Activated CD8-positive, alpha-beta memory T cell treated with anti-CD3 and anti-CD28 coated beads, Interleukin-2, amount 50 U/mL, for 24 hours (primary cell): ENCODE measurements around the gene ADGRL1.
"Not testable (repeated sequence)": the region's sequence is repeated elsewhere in the genome, so short reads cannot be mapped to it uniquely, and the experiment has no call there.

Experiments
- DNase-seq: peaks from one replicate; pipeline ENCODE4 v3.0.0-alpha.2; 2020; ENCODE audit errors: extremely low read depth

Gene ADGRL1

DNA sequence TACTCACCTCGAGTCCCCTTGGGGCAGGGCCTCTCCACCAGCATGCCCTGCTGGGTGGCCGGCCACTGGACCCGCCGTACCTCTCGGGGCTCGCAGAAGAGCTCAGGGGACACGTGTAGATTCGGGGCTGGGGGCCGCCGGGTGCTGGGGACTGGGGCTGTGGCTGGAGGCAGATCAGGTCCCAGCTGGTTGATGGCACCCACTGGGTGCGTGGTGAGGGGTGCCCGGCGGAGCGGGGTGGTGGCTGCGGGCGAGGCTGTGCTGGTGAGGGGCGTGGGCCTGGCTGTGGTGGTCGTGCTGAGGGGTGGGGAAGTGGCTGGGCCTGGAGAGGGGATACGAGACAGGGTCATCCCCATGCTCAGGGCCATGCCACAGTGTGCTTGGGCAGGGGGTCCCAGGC lies 44.7 kb downstream of the ADGRL1 start:
- no peak for DNase-seq

DNA sequence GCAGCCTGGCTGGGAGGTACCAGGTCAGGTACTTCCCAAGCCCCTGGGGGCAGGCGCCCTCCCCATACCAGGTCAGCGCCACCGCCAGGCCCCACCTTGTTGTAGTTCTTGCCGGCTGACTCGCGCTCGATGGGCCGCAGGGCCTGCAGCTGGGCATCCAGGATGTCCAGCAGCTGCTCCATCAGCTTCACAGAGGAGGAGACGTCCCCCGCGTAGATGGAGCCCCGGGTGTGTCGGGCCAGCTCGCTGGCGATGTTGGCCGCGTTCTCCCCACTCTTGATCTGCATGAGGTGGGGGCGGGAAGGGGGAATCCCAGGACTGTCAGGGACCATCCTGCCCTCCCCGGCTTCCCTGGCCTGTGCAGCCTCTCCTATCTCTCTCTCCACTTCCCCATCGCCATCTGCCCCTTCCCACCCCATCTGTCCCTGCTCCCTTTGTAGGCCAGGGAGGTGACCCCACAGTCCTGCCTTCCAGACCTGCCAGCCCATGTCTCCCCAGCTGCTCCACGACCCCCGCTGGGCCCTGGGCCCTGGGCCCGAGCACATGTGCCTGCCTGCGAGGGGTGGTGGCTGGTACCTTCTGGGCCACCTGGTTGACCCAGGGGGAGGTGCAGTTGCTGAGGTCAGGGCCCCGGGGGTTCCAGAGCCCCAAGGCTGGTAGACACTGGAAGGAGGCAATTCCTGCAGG lies 45.8 kb downstream of the ADGRL1 start:
- DNase-seq, result no peak

DNA sequence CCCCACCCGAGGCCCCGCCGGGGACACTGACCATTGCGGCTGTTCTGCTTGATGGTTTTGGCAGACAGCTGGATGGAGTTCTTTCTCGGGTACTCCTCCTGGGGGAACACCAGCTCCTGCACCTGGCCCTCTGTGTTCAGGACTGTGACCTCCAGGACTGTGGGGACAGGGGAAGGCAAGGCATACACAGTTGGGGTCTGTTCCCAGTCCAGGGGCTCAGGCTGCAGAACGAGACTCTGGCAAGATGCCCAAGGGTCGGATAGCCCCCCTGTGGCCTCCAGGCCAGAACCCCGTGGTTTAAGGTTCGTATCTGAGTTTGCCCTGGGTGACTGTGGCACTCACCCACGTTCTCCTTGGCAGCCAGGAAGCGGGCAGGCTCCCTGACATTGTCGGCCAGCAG lies 46.9 kb downstream of the ADGRL1 start:
- no peak for DNase-seq

DNA sequence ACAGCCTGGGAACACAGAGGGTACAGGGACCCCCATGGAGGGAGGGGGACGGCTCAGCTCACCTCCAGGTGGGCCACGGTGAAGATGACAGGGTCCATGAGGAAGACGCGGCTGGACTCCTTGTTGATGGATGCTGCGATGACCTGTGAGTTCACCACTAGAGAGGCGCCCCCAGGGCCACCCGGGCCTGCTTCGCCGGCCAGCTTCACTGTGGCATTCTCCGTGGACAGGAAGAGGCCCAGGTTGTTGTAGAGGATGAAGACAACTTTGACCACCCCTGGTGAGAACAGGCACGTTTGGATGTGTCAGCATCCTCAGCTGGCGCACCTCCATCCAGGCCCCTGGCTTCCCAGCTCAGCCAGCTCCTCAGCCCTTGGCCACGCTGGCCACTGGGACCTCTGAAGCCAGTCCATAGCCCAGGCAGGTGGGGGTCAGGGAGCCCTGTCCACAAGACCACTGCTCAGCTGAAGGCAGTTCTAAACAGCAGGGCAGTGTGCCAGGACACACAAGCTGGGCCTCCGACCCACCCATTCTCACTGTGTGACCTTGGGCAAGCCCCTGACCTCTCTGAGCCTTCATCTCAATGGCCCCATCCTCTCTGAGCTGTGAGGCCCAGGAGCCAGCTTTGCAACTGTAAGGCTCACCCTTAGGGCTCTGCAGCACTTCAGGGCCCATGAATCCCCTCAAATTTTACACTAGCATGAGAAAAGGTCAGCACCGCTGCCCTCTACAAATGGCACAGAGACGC lies 47.5 kb downstream of the ADGRL1 start:
- no peak for DNase-seq

DNA sequence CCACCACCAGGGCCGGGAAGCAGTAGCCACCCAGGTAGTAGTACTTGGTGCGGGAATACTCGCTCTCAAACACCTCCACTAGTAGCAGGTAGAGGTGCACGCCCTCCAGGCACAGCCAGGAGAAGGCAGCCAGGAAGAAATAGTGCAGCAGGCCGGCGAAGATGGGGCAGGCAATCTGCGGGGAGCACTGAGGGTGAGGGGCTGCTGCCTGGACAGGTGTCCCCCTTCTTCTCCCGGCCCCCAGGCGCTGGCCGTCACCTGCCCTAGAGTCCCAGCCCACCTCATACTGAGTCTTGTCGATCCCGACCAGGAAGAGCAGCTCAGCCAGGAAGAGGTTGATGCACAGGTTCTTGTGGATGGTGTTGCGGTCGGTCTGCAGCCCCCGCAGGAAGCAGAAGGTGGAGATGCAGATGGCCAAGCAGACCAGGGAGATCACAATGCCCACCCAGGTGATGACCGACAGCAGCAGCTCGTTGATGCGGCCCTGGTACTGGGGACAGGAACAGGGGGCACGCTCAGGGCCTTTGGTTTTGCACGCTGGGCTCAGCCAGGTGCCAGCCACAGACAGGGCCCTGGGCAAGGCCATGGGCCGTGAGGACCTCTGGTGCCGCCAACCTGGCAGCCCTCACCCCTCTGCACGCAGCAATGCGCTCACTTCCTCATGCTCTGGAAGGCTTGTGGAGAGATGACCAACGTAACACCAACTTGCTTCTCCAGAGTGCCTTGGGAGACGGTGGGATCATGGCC lies 48.8 kb downstream of the ADGRL1 start:
- DNase-seq, result no peak

GRCh38 chr19:14156122-14156521 lies 49.8 kb downstream of the ADGRL1 start:
- DNase-seq, result no peak

DNA sequence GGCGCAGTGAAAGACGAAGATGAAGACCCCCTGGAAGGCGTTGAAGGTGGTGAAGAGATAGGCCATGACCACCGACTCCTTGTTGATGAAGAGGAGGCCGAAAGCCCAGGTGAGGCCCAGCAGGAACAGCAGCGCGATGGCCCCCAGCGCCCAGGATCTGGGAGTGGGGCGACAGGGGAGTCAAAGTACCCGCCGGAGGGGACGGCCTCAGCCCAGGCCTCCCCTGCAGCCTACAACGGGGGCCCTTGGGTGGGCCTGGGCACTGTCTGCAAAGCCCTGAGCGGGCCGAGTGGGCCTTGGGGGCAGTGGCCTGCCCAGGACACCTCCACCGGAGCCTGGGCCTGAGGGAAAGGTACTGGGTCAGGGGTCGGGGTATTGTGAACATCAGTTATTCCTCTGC lies 50.6 kb downstream of the ADGRL1 start:
- no peak for DNase-seq

GRCh38 chr19:14152713-14153112 lies 53.3 kb downstream of the ADGRL1 start:
- no peak for DNase-seq

GRCh38 chr19:14150770-14151661 lies 55.0 kb downstream of the ADGRL1 start:
- DNase-seq, result no peak

DNA sequence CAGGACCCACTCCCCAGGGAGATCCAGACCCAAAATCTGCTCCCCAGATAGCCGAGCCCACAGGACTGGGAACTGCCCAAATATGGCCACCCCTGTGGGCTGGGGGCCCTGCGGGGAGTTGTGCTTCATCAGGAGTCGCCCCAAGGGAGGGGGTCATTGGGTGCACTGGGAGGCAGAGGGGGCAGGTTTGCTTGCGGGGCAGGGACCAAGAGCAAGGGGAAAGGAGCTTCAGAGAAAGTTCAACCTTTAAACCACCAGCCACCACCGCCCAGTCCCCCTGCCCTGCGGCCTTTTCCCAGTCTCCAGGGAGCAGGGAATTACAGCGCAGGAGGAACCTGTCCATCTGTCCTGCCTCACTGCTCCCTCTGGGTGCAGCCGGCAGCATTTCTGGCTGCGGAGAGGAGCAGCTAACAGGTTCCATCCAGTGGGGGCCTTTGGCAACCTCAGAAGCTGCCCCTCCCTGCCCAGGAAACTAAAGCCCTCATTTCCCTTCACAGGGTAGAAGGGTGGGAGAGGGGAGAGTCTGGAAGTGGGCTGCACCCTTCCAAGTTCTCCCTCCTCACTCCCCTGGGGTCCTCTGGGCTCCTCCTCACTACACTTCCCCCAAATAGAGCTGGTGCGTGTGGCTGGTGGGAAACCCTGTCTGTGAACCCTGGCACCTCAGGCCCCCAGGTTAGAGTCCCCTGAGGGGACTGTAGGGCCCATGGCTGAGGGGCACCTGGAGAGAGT lies 55.8 kb downstream of the ADGRL1 start:
- no peak for DNase-seq

- DNase-seq, result no peak
These were observed 56.4 kb downstream of the ADGRL1 start for GRCh38 chr19:14149509-14149994.

- DNase-seq, result no peak
These were observed 57.1 kb downstream of the ADGRL1 start for GRCh38 chr19:14148751-14149410.

GRCh38 chr19:14147797-14148605 lies 58.0 kb downstream of the ADGRL1 start:
- no peak for DNase-seq

DNA sequence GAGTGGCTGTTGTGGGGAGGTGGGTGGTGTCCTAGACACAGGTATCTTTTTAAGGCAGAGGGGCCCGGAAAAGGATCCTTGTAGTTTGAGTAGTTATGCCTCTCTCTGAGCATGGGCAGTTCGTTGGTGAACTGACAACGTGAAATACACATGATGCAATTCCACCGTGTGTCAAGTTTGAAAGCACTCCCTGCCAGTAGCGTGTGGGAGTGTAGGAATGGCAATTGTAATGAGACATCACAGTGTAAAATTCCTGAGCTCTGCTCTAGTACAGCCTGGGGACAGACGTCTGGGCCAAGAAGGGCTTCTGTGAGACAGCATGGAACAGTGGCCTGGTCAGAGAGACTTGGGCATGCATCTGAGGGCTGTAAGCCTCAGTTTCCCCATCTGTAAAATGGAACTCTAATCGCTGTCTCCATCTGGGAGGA lies 59.2 kb downstream of the ADGRL1 start:
- no peak for DNase-seq

DNA sequence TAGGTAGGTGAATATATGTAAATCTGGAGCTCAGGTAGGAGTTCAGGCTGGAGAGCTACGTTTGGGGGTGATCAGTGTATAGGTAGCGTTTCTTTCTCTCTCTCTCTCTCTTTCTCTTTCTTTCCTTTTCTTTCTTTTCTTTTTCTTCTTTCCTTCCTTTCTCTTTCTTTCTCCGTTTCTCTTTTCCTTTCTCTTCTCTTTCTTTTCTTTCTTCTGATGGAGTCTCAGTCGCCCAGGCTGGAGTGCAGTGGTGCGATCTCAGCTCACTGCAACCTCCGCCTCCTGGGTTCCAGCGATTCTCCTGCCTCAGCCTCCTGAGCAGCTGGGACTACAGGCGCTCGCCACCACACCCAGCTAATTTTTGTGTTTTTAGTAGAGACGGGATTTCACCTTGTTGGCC lies 59.8 kb downstream of the ADGRL1 start:
- not testable (repeated sequence) for DNase-seq

GRCh38 chr19:14145381-14145780 lies 60.6 kb downstream of the ADGRL1 start:
- no peak for DNase-seq

GRCh38 chr19:14142262-14143190 lies 63.4 kb downstream of the ADGRL1 start:
- DNase-seq, result no peak

- no peak for DNase-seq
These were observed 64.9 kb downstream of the ADGRL1 start for GRCh38 chr19:14141041-14141440.
